Keratinocyte (primary cell): ENCODE measurements around the gene TLL2. TPM values are rescaled to one million over a fixed set of nuclear protein-coding genes. Genes with fewer than 3 reads are reported as not detected.
A peak's percentile ranks its signal among the peaks of the same experiment; 100 is the strongest.

Source experiments
- DNase-seq: peaks from one replicate; pipeline ENCODE4 v3.0.0-alpha.2; 2011; ENCODE audit warnings: low read depth, missing footprints, low spot score
- FAIRE-seq: peaks from 2 replicates; lab custom pipeline; 2011; peaks lifted over from hg19 to GRCh38; lab: Jason Lieb, UNC
- H2AFZ ChIP-seq: 2 replicates; pipeline ENCODE4 v1.6.0; 2012; ENCODE audit warnings: low read length, control low read depth, inconsistent platforms; ENCODE audit not compliant: control insufficient read depth
- H3K27ac ChIP-seq: 2 replicates; pipeline ENCODE4 v1.5.1; 2011; ENCODE audit warnings: low read length; ENCODE audit not compliant: control insufficient read depth, insufficient read depth
- H3K27me3 ChIP-seq: 3 replicates; pipeline ENCODE4 v1.6.0; 2011; ENCODE audit warnings: low read length; ENCODE audit not compliant: control insufficient read depth, insufficient read depth; ENCODE audit errors: extremely low read depth
- H3K36me3 ChIP-seq, 2 experiments: 2 replicates in 1 of 2; 3 replicates in 1 of 2; pipeline ENCODE4 v1.5.1; 2011; ENCODE audit warnings: low read length in 2 of 2, mild to moderate bottlenecking in 1 of 2; ENCODE audit not compliant: control insufficient read depth in 2 of 2, insufficient read depth in 2 of 2; ENCODE audit errors: extremely low read depth in 1 of 2
- H3K4me1 ChIP-seq: 3 replicates; pipeline ENCODE4 v1.5.1; 2011; ENCODE audit warnings: low read length; ENCODE audit not compliant: control insufficient read depth, insufficient read depth; ENCODE audit errors: extremely low read depth
- H3K4me2 ChIP-seq: 3 replicates; pipeline ENCODE4 v1.6.0; 2011; ENCODE audit warnings: low read depth, low read length; ENCODE audit not compliant: control insufficient read depth, insufficient read depth; ENCODE audit errors: extremely low read depth
- H3K4me3 ChIP-seq, 3 experiments: fragments of 200-600 bp in 1 of 3; sonication (generic) in 1 of 3; 2 replicates in 2 of 3; 3 replicates in 1 of 3; pipeline ENCODE4 v1.5.1; 2011 to 2016; ENCODE audit warnings: low read length in 3 of 3, mild to moderate bottlenecking in 3 of 3, control low read depth in 2 of 3, inconsistent platforms in 1 of 3, low read depth in 1 of 3, mixed read lengths in 1 of 3, mixed run types in 1 of 3, moderate library complexity in 1 of 3; ENCODE audit not compliant: control insufficient read depth in 2 of 3, insufficient read depth in 2 of 3; ENCODE audit errors: extremely low read depth in 1 of 3
- H3K79me2 ChIP-seq: 2 replicates; pipeline ENCODE4 v1.6.0; 2012; ENCODE audit warnings: low read length; ENCODE audit not compliant: control insufficient read depth, insufficient read depth
- H3K9ac ChIP-seq: 3 replicates; pipeline ENCODE4 v1.6.0; 2011; ENCODE audit warnings: low read length; ENCODE audit not compliant: control insufficient read depth, insufficient read depth; ENCODE audit errors: extremely low read depth
- H3K9me1 ChIP-seq: 3 replicates; pipeline ENCODE4 v1.6.0; 2011; ENCODE audit warnings: low read length; ENCODE audit not compliant: control insufficient read depth, insufficient read depth; ENCODE audit errors: extremely low read depth
- H3K9me3 ChIP-seq: 2 replicates; pipeline ENCODE4 v1.5.1; 2012; ENCODE audit warnings: low read depth, low read length; ENCODE audit not compliant: control insufficient read depth
- H4K20me1 ChIP-seq: 3 replicates; pipeline ENCODE4 v1.6.0; 2011; ENCODE audit warnings: low read length; ENCODE audit not compliant: control insufficient read depth, insufficient read depth; ENCODE audit errors: extremely low read depth
- CTCF ChIP-seq, 3 experiments: IDR thresholded peaks in 1 of 3; conservative IDR thresholded peaks in 1 of 3; optimal IDR thresholded peaks in 1 of 3; 2 replicates in 2 of 3; 3 replicates in 1 of 3; pipeline versions ENCODE3 to v1.5.1; 2011; ENCODE audit warnings: low read length in 3 of 3, mild to moderate bottlenecking in 3 of 3, moderate library complexity in 2 of 3, control low read depth in 1 of 3, inconsistent platforms in 1 of 3; ENCODE audit not compliant: insufficient read depth in 2 of 3; ENCODE audit errors: extremely low read depth in 1 of 3
- EZH2 ChIP-seq: IDR thresholded peaks from one replicate; pipeline ENCODE4 v1.6.1; 2012; ENCODE audit warnings: inconsistent platforms, mild to moderate bottlenecking, low read length, moderate library complexity
- dilution Hi-C: fragments of 300-500 bp; cut with MboI; formaldehyde crosslinking; loops from one replicate; pipeline ENCODE4 v1.7.0; 2020; ENCODE audit warnings: low sequenced_read_pairs; ENCODE audit not compliant: extremely low pct_ligation_motif_present
- polyA plus RNA-seq, 5 experiments: library from polyadenylated mRNA; depleted of rRNA in 3 of 5; stranded (reverse) in 3 of 5; stranded (forward) in 1 of 5; unstranded in 1 of 5; fragments of >200 nt; gene quantifications; 1 replicate in 1 of 5; 2 replicates in 3 of 5; 3 replicates in 1 of 5; pipeline versions ENCODE4 v1.2.1 to v1.2.3, GENCODE V29; 2011 to 2012; ENCODE audit warnings: missing spikeins in 2 of 5, low read depth in 1 of 5, low replicate concordance in 1 of 5

Gene TLL2
- polyA plus RNA-seq, 1 donor (not counting 4 experiments of a cell fraction or from before 2014, with no cell fraction given): 0.83 TPM

- FAIRE-seq: no peak
- no peak overlapping the region for H3K4me3 ChIP-seq
- H3K9me3 ChIP-seq: no peaks in the 10 kb centered on the region
- DNase-seq: no peak
- no peak overlapping the region for H3K27ac ChIP-seq
- H3K4me1 ChIP-seq: no peaks in the 10 kb centered on the region
- TF ChIP-seq EZH2 (no peak), CTCF (optimal IDR thresholded peaks at IDR 0.05 in 1 of 3, IDR thresholded peaks at IDR 0.05 in 1 of 3, conservative IDR thresholded peaks at IDR 0.05 in 1 of 3; ENCODE audit: extremely low read depth in 1 of 3, insufficient read depth in 2 of 3, low read length in 3 of 3) (peak; percentile 13 to 18 (median 15))
- H3K4me2 ChIP-seq: no peak overlapping the region
- peaks cover 10% of the 10 kb centered on the region for H3K27me3 ChIP-seq
- no peaks in the 10 kb centered on the region for H3K36me3 ChIP-seq
- H4K20me1 ChIP-seq: no peaks in the 10 kb centered on the region
- no peaks in the 10 kb centered on the region for H3K9me1 ChIP-seq
- H3K79me2 ChIP-seq: no peaks in the 10 kb centered on the region
- no peak overlapping the region for H2AFZ ChIP-seq
- H3K9ac ChIP-seq: no peak overlapping the region
- dilution Hi-C loops: no loop called here
These were observed 100.5 kb downstream of the TLL2 start for GRCh38 chr10:96413151-96413787.

GRCh38 chr10:96411716-96412320, 101.9 kb downstream of the TLL2 start:
- Histone ChIP-seq H3K9me3 (no peaks in the 10 kb centered on the region), H3K27ac (no peak overlapping the region), H3K4me3 (no peak overlapping the region), H3K9ac (no peak overlapping the region), H3K27me3 (peaks cover 10% of the 10 kb centered on the region), H3K4me1 (no peaks in the 10 kb centered on the region), H3K4me2 (no peak overlapping the region), H3K36me3 (no peaks in the 10 kb centered on the region), H3K9me1 (no peaks in the 10 kb centered on the region), H4K20me1 (no peaks in the 10 kb centered on the region), H2AFZ (no peak overlapping the region), H3K79me2 (no peaks in the 10 kb centered on the region)
- TF ChIP-seq EZH2: no peak
- TF ChIP-seq CTCF (optimal IDR thresholded peaks at IDR 0.05 in 1 of 3, IDR thresholded peaks at IDR 0.05 in 1 of 3, conservative IDR thresholded peaks at IDR 0.05 in 1 of 3; ENCODE audit: extremely low read depth in 1 of 3, insufficient read depth in 2 of 3, low read length in 3 of 3): no peak
- DNase-seq: no peak
- no peak for FAIRE-seq
- dilution Hi-C loops: no loop called here
